GM12878 (cell line): ENCODE results near the gene PPIE. TPM values are rescaled to one million over a fixed set of nuclear protein-coding genes. Genes with fewer than 3 reads are reported as not detected.

ENCODE experiments used
- ATAC-seq: fragments of 200-7000 bp; cut with Tn5 transposase; 3 replicates; pipeline ENCODE4 v1.9.1; 2020; ENCODE audit warnings: mild to moderate bottlenecking, moderate library complexity
- BruUV-seq: library from RNA; stranded (reverse); fragments of 400-500 nt; replicated peaks from 2 replicates; lab custom pipeline; 2021; lab: Mats Ljungman, UMichigan
- CTCF ChIA-PET: fragments of 300-600 bp; sonication (Branson Sonifier 250); formaldehyde crosslinking; extraction: SDS; loops from one replicate; lab custom pipeline; 2021; ENCODE audit warnings: inconsistent platforms; lab: Yijun Ruan, JAX
- POLR2A ChIA-PET: fragments of 350-600 bp; formaldehyde crosslinking; extraction: SDS; loops from one replicate; lab custom pipeline; 2021; ENCODE audit warnings: inconsistent platforms; lab: Charles Lee
- RAD21 ChIA-PET: fragments of 300-600 bp; sonication (Branson Sonifier 250); formaldehyde crosslinking; loops from one replicate; lab custom pipeline; 2023; ENCODE audit warnings: antibody characterized with exemption; ENCODE audit not compliant: unreplicated experiment; lab: Charles Lee
- SMC1A ChIA-PET: fragments of 300-600 bp; sonication (Branson Sonifier 250); formaldehyde crosslinking; loops from one replicate; lab custom pipeline; 2023; ENCODE audit not compliant: unreplicated experiment, uncharacterized antibody; lab: Charles Lee
- DNase-seq: peaks from one replicate; pipeline ENCODE4 v3.0.0-alpha.2; 2011; ENCODE audit warnings: low read depth, low spot score
- FAIRE-seq: peaks from 3 replicates; lab custom pipeline; 2011; peaks lifted over from hg19 to GRCh38; lab: Jason Lieb, UNC
- H2AFZ ChIP-seq: 2 replicates; pipeline ENCODE4 v1.6.0; 2011; ENCODE audit warnings: low read depth, low read length, control low read depth; ENCODE audit not compliant: control insufficient read depth
- H3K27ac ChIP-seq: 2 replicates; pipeline ENCODE4 v1.5.1; 2011; ENCODE audit warnings: control low read depth; ENCODE audit not compliant: control insufficient read depth, insufficient read depth
- H3K27me3 ChIP-seq, 2 experiments: replicated peaks in 1 of 2; 2 replicates each; pipeline versions ENCODE4 v1.6.0 to v1.6.1; 2011; ENCODE audit warnings: low read length in 1 of 2; ENCODE audit not compliant: control insufficient read depth in 2 of 2, insufficient read depth in 2 of 2
- H3K36me3 ChIP-seq, 2 experiments: 2 replicates each; pipeline ENCODE4 v1.5.1; 2011; ENCODE audit warnings: low read length in 1 of 2; ENCODE audit not compliant: control insufficient read depth in 2 of 2, insufficient read depth in 2 of 2
- H3K4me1 ChIP-seq: 2 replicates; pipeline ENCODE4 v1.6.1; 2011; ENCODE audit warnings: mild to moderate bottlenecking, low read length, moderate library complexity, mixed read lengths; ENCODE audit not compliant: control insufficient read depth, insufficient read depth
- H3K4me2 ChIP-seq: 2 replicates; pipeline ENCODE4 v1.6.0; 2011; ENCODE audit warnings: control low read depth; ENCODE audit not compliant: control insufficient read depth, insufficient read depth
- H3K4me3 ChIP-seq: fragments of 200-600 bp; sonication (generic); 2 replicates; pipeline ENCODE4 v1.5.1; 2016
- H3K79me2 ChIP-seq: 2 replicates; pipeline ENCODE4 v1.6.0; 2011; ENCODE audit warnings: low read length; ENCODE audit not compliant: control insufficient read depth, insufficient read depth
- H3K9ac ChIP-seq: 2 replicates; pipeline ENCODE4 v1.8.0; 2011; ENCODE audit warnings: low read length, control low read depth, mixed read lengths; ENCODE audit not compliant: control insufficient read depth, insufficient read depth
- H3K9me3 ChIP-seq: replicated peaks from 3 replicates; pipeline ENCODE4 v1.5.1; 2011; ENCODE audit warnings: mild to moderate bottlenecking, low read length; ENCODE audit not compliant: control insufficient read depth, insufficient read depth
- H4K20me1 ChIP-seq: 2 replicates; pipeline ENCODE4 v1.6.0; 2011; ENCODE audit not compliant: control insufficient read depth, insufficient read depth
- BACH1 ChIP-seq: fragments of 450-650 bp; IDR thresholded peaks from 2 replicates; pipeline ENCODE4 v1.6.1; 2017; ENCODE audit warnings: mild to moderate bottlenecking, borderline replicate concordance
- BMI1 ChIP-seq: fragments of 450-650 bp; IDR thresholded peaks from 2 replicates; pipeline ENCODE4 v1.6.1; 2016; ENCODE audit warnings: mild to moderate bottlenecking, moderate library complexity, borderline replicate concordance
- DPF2 ChIP-seq: fragments of 450-650 bp; IDR thresholded peaks from 2 replicates; pipeline ENCODE4 v1.6.1; 2017; ENCODE audit warnings: mild to moderate bottlenecking
- HDAC6 ChIP-seq: fragments of 200-600 bp; sonication (generic); IDR thresholded peaks from one replicate; pipeline ENCODE4 v1.8.0; 2017; ENCODE audit warnings: antibody characterized with exemption; ENCODE audit not compliant: unreplicated experiment
- JUND ChIP-seq: IDR thresholded peaks from 2 replicates; pipeline ENCODE4 v1.6.1; 2012; ENCODE audit warnings: low read depth, mild to moderate bottlenecking, low read length, improper control_type of control experiment, moderate library complexity
- LARP7 ChIP-seq: fragments of 450-650 bp; IDR thresholded peaks from 2 replicates; pipeline ENCODE4 v1.6.1; 2017; ENCODE audit warnings: mild to moderate bottlenecking
- MEF2B ChIP-seq: fragments of 450-650 bp; IDR thresholded peaks from 2 replicates; pipeline ENCODE4 v1.6.1; 2018; ENCODE audit warnings: mild to moderate bottlenecking, moderate library complexity; ENCODE audit not compliant: partially characterized antibody, poor library complexity, severe bottlenecking
- NFYB ChIP-seq: IDR thresholded peaks from 2 replicates; pipeline ENCODE4 v1.6.1; 2011; ENCODE audit warnings: low read depth, mild to moderate bottlenecking, low read length, improper control_type of control experiment, moderate library complexity; ENCODE audit not compliant: insufficient read depth
- YY1 ChIP-seq: IDR thresholded peaks from 2 replicates; pipeline ENCODE4 v1.6.1; 2011; ENCODE audit warnings: low read depth, mild to moderate bottlenecking, low read length
- WGBS: methylation state at CpG from one replicate; pipeline ENCODE4 v1.1.6; 2016; ENCODE audit warnings: low lambda C conversion rate; ENCODE audit not compliant: insufficient replicate concordance, insufficient coverage; ENCODE audit errors: missing lambda C conversion rate; 5-methylcytosine and 5-hydroxymethylcytosine counted together
- in situ Hi-C: fragments of 300-500 bp; cut with MboI; formaldehyde crosslinking; loops from 9 replicates; pipeline ENCODE4 v1.14.3; 2018; ENCODE audit warnings: mixed read lengths
- intact Hi-C: fragments of 100-400 bp; cut with micrococcal nuclease; formaldehyde crosslinking; loops from one replicate; pipeline ENCODE4 v1.14.2; 2022; ENCODE audit not compliant: unreplicated experiment
- polyA plus RNA-seq, 11 experiments: library from polyadenylated mRNA; depleted of rRNA in 4 of 11; unstranded in 6 of 11; stranded (reverse) in 5 of 11; fragments of >200 nt; fragmentation: Nextera tagmentation in 4 of 11; fragmentation: Illumina TruSeq in 1 of 11; extraction: Ambion mirVana in 4 of 11; extraction: Trizol in 1 of 11; gene quantifications; 1 replicate in 1 of 11; 2 replicates in 10 of 11; pipeline versions ENCODE4 v1.2.1 to v1.2.3, GENCODE V29; 2011 to 2016; ENCODE audit warnings: inconsistent platforms in 2 of 11, missing spikeins in 2 of 11, low read depth in 1 of 11
- total RNA-seq, 4 experiments: library from RNA; depleted of rRNA in 3 of 4; stranded (reverse); fragments of >200 nt in 3 of 4; fragmentation: Illumina TruSeq in 1 of 4; extraction: Trizol in 1 of 4; gene quantifications; 2 replicates each; pipeline versions ENCODE4 v1.2.1 to v1.2.3, GENCODE V29; 2013 to 2021
- TF ChIP-seq, protein P1 (sequence below): fragments of 450-650 bp; formaldehyde crosslinking; IDR thresholded peaks from 2 replicates; pipeline ENCODE4 v1.5.0; 2022; ENCODE audit warnings: mild to moderate bottlenecking, missing genetic modification characterization
- TF ChIP-seq, protein P2 (sequence below): fragments of 450-650 bp; IDR thresholded peaks from 2 replicates; pipeline ENCODE4 v1.6.1; 2017; ENCODE audit warnings: mild to moderate bottlenecking, moderate library complexity
- TF ChIP-seq, protein P3 (sequence below), 3 experiments: IDR thresholded peaks in 2 of 3; conservative IDR thresholded peaks in 1 of 3; 2 replicates each; pipeline ENCODE4 v1.5.1; 2011; ENCODE audit warnings: low read depth in 3 of 3, low read length in 3 of 3, mild to moderate bottlenecking in 3 of 3, control low read depth in 2 of 3, moderate library complexity in 2 of 3, inconsistent platforms in 1 of 3, mixed read lengths in 1 of 3; ENCODE audit not compliant: control insufficient read depth in 2 of 3, insufficient read depth in 1 of 3; ENCODE audit errors: extremely low read depth in 1 of 3

Gene PPIE
- total and polyA plus RNA-seq, 10 of the 15 experiments (the other 5 are each of a cell fraction or from before 2014, with no cell fraction given), result 36.6 to 163 (median 70.1) TPM

DNA sequence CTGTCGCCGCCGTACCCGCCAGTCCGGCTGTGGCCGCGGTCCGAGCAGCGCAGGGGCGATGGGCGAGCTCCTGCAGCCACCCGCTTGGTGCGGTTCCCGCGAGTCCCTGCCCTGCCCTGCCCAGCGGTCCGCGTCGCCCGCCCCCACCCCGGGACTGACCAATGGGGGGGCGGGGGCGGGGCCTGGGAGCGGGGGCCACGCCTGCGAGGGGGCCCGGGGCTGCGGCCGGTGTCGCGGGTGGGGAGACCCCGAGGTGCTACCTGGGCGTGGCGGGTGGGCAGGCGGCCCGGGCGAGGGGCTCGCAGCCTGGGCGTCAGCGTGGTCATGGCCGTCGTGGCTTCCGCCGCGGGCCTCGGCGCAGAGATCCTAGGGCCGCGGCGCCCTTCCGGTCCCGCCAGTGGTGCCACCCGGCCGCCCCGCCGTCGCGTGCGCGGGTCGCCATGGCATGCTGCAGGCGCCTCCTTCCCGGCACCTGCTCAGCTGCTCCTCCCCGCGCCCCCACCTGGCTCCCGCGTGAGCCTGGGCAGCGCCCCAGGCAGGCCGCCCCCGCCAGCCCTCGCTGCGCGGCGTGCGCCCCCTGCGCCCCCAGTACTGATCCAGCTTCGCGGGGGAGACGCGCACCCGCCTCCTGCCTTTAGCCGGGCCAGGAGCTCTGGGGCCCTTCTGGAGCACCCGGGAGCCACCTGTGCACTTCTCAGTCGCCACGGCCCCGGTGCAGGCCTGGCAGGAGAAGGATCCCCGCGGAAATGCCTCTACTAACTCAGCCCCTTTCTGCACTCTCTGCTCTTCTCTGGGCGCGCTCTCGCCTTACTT is 50.3 kb downstream of the PPIE start, which contains the start of gene BMP8B:
Gene BMP8B, minus strand, starts transcription at position 108 of the 813 bp plus-strand sequence. CDS start 380 bp downstream, outside the sequence.
- H3K27me3 ChIP-seq, result 0 out of 4 replicates have a peak, but pooled peaks cover 0 to 3% of the 10 kb centered on the region in 2 experiments
- POLR2A ChIA-PET, result interaction anchor here (1.1 to 1.3 kb wide), 2 partner anchors 9 to 10 kb away, joined by 3 read pairs; no protein-coding TSS in a partner anchor
- H2AFZ ChIP-seq, result peak within 1 kb of the TSS; percentile 81
- BruUV-seq, result no TSS peak
- CTCF ChIA-PET, result interaction anchor here (0.5 to 2.0 kb wide), 3 partner anchors 11 to 503 kb away, joined by 3 to 14 read pairs (median 3); no protein-coding TSS in a partner anchor
- FAIRE-seq, result no peak
- H3K27ac ChIP-seq, result no peak within 1 kb of the TSS
- H3K36me3 ChIP-seq, result no peaks in the 10 kb centered on the region
- in situ Hi-C loops (no loop called here), intact Hi-C loops (no loop called here)
- no peaks in the 10 kb centered on the region for H3K79me2 ChIP-seq
- SMC1A ChIA-PET, result no interaction called here
- no peaks in the 10 kb centered on the region for H3K9me3 ChIP-seq
- peak within 1 kb of the TSS; percentile 24; the same call in 1 of the 2 replicates for H3K9ac ChIP-seq
- ATAC-seq, result peak; percentile 81
- H3K4me3 ChIP-seq, result peak within 1 kb of the TSS; percentile 68; the same call in 1 of the 2 replicates
- no peaks in the 10 kb centered on the region for H4K20me1 ChIP-seq
- peak within 1 kb of the TSS; percentile 97 for H3K4me2 ChIP-seq
- RAD21 ChIA-PET, result interaction anchor here (2.1 kb wide), 1 partner anchor 10 kb away, joined by 9 read pairs; no protein-coding TSS in a partner anchor
- 3% methylated on average over 53 of the region's 91 CpGs for WGBS
- DNase-seq, result no peak
- H3K4me1 ChIP-seq, result peaks cover 11% of the 10 kb centered on the region
- TF ChIP-seq, protein P1, sequence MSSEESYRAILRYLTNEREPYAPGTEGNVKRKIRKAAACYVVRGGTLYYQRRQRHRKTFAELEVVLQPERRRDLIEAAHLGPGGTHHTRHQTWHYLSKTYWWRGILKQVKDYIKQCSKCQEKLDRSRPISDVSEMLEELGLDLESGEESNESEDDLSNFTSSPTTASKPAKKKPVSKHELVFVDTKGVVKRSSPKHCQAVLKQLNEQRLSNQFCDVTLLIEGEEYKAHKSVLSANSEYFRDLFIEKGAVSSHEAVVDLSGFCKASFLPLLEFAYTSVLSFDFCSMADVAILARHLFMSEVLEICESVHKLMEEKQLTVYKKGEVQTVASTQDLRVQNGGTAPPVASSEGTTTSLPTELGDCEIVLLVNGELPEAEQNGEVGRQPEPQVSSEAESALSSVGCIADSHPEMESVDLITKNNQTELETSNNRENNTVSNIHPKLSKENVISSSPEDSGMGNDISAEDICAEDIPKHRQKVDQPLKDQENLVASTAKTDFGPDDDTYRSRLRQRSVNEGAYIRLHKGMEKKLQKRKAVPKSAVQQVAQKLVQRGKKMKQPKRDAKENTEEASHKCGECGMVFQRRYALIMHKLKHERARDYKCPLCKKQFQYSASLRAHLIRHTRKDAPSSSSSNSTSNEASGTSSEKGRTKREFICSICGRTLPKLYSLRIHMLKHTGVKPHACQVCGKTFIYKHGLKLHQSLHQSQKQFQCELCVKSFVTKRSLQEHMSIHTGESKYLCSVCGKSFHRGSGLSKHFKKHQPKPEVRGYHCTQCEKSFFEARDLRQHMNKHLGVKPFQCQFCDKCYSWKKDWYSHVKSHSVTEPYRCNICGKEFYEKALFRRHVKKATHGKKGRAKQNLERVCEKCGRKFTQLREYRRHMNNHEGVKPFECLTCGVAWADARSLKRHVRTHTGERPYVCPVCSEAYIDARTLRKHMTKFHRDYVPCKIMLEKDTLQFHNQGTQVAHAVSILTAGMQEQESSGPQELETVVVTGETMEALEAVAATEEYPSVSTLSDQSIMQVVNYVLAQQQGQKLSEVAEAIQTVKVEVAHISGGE (CRISPR knock-in tag), result peak; percentile 52; the same call in 1 of the 2 replicates
- TF ChIP-seq JUND, result 0 out of 2 replicates have a peak, but pooled peaks have one; percentile 13
- peak; percentile 84 for TF ChIP-seq LARP7
- TF ChIP-seq DPF2, result peak; percentile 84
- peak; percentile 71 for TF ChIP-seq YY1
- TF ChIP-seq, protein P2, sequence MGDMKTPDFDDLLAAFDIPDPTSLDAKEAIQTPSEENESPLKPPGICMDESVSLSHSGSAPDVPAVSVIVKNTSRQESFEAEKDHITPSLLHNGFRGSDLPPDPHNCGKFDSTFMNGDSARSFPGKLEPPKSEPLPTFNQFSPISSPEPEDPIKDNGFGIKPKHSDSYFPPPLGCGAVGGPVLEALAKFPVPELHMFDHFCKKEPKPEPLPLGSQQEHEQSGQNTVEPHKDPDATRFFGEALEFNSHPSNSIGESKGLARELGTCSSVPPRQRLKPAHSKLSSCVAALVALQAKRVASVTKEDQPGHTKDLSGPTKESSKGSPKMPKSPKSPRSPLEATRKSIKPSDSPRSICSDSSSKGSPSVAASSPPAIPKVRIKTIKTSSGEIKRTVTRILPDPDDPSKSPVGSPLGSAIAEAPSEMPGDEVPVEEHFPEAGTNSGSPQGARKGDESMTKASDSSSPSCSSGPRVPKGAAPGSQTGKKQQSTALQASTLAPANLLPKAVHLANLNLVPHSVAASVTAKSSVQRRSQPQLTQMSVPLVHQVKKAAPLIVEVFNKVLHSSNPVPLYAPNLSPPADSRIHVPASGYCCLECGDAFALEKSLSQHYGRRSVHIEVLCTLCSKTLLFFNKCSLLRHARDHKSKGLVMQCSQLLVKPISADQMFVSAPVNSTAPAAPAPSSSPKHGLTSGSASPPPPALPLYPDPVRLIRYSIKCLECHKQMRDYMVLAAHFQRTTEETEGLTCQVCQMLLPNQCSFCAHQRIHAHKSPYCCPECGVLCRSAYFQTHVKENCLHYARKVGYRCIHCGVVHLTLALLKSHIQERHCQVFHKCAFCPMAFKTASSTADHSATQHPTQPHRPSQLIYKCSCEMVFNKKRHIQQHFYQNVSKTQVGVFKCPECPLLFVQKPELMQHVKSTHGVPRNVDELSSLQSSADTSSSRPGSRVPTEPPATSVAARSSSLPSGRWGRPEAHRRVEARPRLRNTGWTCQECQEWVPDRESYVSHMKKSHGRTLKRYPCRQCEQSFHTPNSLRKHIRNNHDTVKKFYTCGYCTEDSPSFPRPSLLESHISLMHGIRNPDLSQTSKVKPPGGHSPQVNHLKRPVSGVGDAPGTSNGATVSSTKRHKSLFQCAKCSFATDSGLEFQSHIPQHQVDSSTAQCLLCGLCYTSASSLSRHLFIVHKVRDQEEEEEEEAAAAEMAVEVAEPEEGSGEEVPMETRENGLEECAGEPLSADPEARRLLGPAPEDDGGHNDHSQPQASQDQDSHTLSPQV, result 0 out of 2 replicates have a peak, but pooled peaks have one; percentile 37
- no peak for TF ChIP-seq BMI1
- TF ChIP-seq BACH1, result peak; percentile 66
- TF ChIP-seq HDAC6, result peak; percentile 78
- TF ChIP-seq, protein P3, sequence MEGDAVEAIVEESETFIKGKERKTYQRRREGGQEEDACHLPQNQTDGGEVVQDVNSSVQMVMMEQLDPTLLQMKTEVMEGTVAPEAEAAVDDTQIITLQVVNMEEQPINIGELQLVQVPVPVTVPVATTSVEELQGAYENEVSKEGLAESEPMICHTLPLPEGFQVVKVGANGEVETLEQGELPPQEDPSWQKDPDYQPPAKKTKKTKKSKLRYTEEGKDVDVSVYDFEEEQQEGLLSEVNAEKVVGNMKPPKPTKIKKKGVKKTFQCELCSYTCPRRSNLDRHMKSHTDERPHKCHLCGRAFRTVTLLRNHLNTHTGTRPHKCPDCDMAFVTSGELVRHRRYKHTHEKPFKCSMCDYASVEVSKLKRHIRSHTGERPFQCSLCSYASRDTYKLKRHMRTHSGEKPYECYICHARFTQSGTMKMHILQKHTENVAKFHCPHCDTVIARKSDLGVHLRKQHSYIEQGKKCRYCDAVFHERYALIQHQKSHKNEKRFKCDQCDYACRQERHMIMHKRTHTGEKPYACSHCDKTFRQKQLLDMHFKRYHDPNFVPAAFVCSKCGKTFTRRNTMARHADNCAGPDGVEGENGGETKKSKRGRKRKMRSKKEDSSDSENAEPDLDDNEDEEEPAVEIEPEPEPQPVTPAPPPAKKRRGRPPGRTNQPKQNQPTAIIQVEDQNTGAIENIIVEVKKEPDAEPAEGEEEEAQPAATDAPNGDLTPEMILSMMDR (IDR thresholded peaks at IDR 0.05 in 2 of 3, conservative IDR thresholded peaks at IDR 0.05 in 1 of 3; ENCODE audit: control insufficient read depth in 2 of 3, extremely low read depth in 1 of 3, insufficient read depth in 1 of 3, low read depth in 3 of 3, low read length in 3 of 3), result peak in 1 of 3 experiments; percentile 5; a peak in 1 of 6 replicates
- TF ChIP-seq NFYB, result peak; percentile 65; the same call in 1 of the 2 replicates
- TF ChIP-seq MEF2B, result no peak
